GM13976 (cell line): Measurements from ENCODE around the gene TM9SF2.

Experiments used
- DNase-seq: peaks from one replicate; pipeline ENCODE4 v3.0.0; 2012; ENCODE audit warnings: low spot score
- in situ Hi-C: fragments of 300-500 bp; cut with MboI; formaldehyde crosslinking; loops from one replicate; pipeline ENCODE4 v1.12.0; 2022; ENCODE audit warnings: low sequenced_read_pairs, mixed read lengths, inconsistent platforms; ENCODE audit not compliant: unreplicated experiment
- TF ChIP-seq, protein P1 (sequence below): IDR thresholded peaks from 2 replicates; pipeline ENCODE4 v1.5.1; 2012; ENCODE audit warnings: borderline replicate concordance, mild to moderate bottlenecking; ENCODE audit not compliant: insufficient read depth; ENCODE audit errors: extremely low read depth, missing control alignments, control extremely low read depth

Gene TM9SF2

DNA sequence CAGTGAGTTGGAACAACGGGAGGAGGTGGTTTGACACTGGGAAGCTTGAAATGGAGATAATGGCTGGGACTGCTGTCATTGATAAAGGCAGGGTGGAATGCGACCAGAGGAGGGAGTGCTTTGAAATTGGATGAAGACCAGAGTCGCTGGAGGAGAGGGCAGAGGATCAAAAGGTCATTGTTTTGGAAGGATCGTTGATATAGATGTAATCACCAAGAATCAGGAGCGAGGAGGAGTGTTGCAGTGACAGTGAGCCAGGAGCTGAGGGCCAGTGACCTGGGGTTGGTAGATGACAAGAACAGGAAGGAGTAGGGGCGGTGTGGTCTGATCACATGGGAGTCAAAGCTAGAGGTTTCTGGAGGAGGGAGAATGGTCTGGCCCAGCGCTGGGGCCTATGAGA, 25.3 kb downstream of the TM9SF2 start:
- TF ChIP-seq, protein P1, sequence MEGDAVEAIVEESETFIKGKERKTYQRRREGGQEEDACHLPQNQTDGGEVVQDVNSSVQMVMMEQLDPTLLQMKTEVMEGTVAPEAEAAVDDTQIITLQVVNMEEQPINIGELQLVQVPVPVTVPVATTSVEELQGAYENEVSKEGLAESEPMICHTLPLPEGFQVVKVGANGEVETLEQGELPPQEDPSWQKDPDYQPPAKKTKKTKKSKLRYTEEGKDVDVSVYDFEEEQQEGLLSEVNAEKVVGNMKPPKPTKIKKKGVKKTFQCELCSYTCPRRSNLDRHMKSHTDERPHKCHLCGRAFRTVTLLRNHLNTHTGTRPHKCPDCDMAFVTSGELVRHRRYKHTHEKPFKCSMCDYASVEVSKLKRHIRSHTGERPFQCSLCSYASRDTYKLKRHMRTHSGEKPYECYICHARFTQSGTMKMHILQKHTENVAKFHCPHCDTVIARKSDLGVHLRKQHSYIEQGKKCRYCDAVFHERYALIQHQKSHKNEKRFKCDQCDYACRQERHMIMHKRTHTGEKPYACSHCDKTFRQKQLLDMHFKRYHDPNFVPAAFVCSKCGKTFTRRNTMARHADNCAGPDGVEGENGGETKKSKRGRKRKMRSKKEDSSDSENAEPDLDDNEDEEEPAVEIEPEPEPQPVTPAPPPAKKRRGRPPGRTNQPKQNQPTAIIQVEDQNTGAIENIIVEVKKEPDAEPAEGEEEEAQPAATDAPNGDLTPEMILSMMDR, result no peak
- in situ Hi-C loops, result no loop called here
- DNase-seq, result no peak

DNA sequence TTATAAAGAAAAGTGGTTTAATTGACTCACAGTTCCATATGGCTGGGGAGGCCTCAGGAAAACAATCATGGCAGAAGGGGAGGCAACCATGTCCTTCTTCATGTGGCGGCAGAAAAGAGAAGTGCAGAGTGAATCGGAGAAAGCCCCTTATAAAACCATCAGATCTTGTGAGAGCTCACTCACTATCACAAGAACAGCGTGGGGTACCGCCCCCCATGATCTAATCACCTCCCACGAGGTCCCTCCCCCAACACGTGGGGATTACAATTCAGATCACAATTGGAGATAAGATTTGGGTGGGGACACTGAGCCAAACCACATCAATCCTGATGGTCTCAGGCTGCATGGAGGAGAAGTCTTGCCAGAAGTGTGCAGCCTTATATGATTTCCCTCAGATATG, 26.0 kb downstream of the TM9SF2 start:
- DNase-seq, result no peak
- in situ Hi-C loops, result no loop called here

DNA sequence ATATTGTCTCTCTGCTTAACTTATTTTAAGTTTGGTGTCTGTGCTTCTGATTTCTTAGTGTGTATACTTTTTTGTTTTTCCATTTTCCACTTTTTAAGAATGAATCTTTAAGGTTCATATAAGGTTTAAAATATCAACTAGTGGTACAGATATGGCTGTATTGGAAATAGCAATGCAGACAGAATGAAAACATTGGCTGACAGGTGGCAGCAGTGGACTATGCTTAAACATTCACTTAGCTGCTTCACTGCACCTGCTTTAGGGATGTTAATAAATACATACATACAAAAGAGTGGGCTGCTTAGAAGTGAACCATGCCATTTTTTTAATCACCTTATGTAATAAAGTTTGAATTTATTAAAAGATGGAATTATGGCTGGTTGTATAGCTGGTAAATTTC, 27.3 kb downstream of the TM9SF2 start:
- TF ChIP-seq, protein P1, result peak; percentile 41
- in situ Hi-C loops, result no loop called here
- DNase-seq, result peak; percentile 48

More for the DNA sequence above, 26.0 kb downstream of the TM9SF2 start:
- TF ChIP-seq, protein P1, result no peak

DNA sequence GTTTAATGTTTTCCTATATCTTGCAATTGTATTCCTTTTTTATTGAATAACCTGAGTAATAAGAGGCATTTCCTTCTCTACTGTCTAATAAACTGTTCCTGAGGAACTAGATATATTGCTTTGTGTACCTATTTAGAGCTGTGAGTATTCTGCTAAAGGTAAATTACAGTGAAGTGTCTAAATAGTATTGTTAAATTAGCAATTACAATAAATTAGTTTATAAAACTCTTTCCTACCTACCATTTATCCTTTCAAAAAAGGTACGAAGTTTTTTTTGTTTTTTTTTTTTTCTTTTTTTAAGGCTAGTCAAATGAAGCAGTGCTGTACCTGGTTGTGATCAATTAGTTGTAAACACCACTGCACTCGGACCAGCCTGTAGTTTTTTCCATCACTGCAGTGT, 34.8 kb downstream of the TM9SF2 start:
- TF ChIP-seq, protein P1, result no peak
- no peak for DNase-seq
- in situ Hi-C loops, result no loop called here

DNA sequence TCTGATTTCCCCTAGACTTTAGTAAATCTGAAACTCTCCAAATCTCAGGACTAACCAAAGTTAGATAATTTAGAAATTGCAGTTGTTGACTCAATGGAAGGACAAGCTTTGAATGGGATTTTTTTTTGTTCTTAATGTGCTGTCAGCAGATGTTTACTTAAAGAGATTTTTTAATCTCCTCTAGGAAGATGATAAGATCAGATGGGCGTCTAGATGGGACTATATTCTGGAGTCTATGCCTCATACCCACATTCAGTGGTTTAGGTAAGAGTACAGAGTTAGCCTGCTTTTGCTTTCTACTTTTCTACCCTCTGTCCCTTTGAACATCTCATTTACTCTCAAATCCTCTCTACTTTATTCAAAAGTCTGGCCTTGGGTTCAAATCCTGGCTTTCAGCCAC, 39.3 kb downstream of the TM9SF2 start:
- no peak for DNase-seq
- in situ Hi-C loops, result no loop called here
- TF ChIP-seq, protein P1, result no peak

DNA sequence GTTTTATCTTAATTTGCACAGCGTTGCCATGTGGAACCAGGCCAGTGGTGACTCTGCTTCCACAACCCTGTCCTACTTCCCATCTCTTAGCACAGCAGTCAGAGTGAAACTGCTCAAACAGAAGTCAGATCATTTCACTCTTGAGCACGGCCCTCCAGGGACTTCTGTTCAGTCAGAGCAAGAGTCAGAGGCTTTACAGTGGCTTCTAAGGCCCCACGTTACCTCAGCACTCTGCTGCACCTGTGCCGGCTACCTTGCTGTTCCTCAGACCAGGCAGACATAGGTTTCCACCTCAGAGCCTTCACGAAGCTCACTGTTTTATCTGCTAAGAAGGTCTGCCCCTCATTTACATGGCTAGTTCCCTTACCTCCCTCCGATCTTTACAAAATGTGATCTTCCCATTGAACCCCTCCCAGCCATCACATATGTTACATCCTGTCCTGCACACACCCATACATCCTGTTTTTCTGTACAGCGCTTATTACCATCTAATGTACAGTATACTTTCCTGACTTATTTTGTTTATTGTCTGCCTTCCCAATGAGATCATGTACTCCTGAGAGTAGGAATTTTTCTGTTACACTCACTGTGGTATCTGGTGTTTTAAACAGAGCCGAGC, 41.6 kb downstream of the TM9SF2 start:
- TF ChIP-seq, protein P1, result no peak
- in situ Hi-C loops, result no loop called here
- peak; percentile 76 for DNase-seq
